Erythroblast (primary cell): ENCODE results near the gene SLC15A3.

ENCODE experiments used
- GATA1 ChIP-seq: IDR thresholded peaks from 2 replicates; pipeline ENCODE4 v1.6.1; 2011; ENCODE audit warnings: low read depth, mild to moderate bottlenecking, control low read depth, low read length, moderate library complexity
- POLR2A ChIP-seq: IDR thresholded peaks from 2 replicates; pipeline ENCODE4 v1.6.1; 2011; ENCODE audit warnings: mild to moderate bottlenecking, low read length

- no peak for TF ChIP-seq POLR2A
- no peak for TF ChIP-seq GATA1
Measured at GRCh38 chr11:60928563-60929001, 23.4 kb downstream of the SLC15A3 start.
